Natural killer cell treated with Interleukin-12 subunit alpha and Interleukin-12 subunit beta and Interleukin-15 and Interleukin-18, amount 100 ng/mL, for 72 hours (primary cell): ENCODE measurements around the gene ADD1. TPM values are rescaled to one million over a fixed set of nuclear protein-coding genes. Genes with fewer than 3 reads are reported as not detected.

Experiments used
- ATAC-seq, 2 donors: fragments of 150-1000 bp; cut with Tn5 transposase in 1 of 2; sonication (Bioruptor Pico), chemical (Tn5 transposase) in 1 of 2; 2 replicates each; pipeline ENCODE4 v1.10.0; 2021
- DNase-seq: peaks from one replicate; pipeline ENCODE4 v3.0.0; 2022; ENCODE audit warnings: low spot score
- H3K27ac Mint-ChIP-seq, 2 donors: 1 replicate in 1 of 2; 2 replicates in 1 of 2; pipeline ENCODE4 v1.8.0; 2022; ENCODE audit warnings: mixed read lengths in 2 of 2, mild to moderate bottlenecking in 1 of 2, moderate library complexity in 1 of 2
- H3K27me3 Mint-ChIP-seq, 2 donors: 1 replicate in 1 of 2; 2 replicates in 1 of 2; pipeline ENCODE4 v1.8.0; 2022; ENCODE audit warnings: mixed read lengths in 2 of 2
- H3K36me3 Mint-ChIP-seq: one replicate; pipeline ENCODE4 v1.8.0; 2022; ENCODE audit warnings: mixed read lengths
- H3K4me1 Mint-ChIP-seq, 2 donors: 1 replicate in 1 of 2; 2 replicates in 1 of 2; pipeline ENCODE4 v1.8.0; 2022; ENCODE audit warnings: low read depth in 2 of 2, mixed read lengths in 2 of 2, mild to moderate bottlenecking in 1 of 2
- H3K4me3 Mint-ChIP-seq: one replicate; pipeline ENCODE4 v1.8.0; 2022; ENCODE audit warnings: mixed read lengths
- H3K9me3 Mint-ChIP-seq: 2 replicates; pipeline ENCODE4 v1.8.0; 2022; ENCODE audit warnings: mixed read lengths
- total RNA-seq, 2 donors: library from RNA; stranded (reverse); gene quantifications; one replicate each; pipeline ENCODE4 v1.2.3, GENCODE V29; 2022

ADD1 gene
- total RNA-seq, 2 donors from 2014 or later, result 259 to 291 TPM

- ATAC-seq (no peak), DNase-seq (peak; percentile 39)
- H3K27ac Mint-ChIP-seq, result peak overlapping the region in 1 of 2 donors; percentile 54
- H3K4me1 Mint-ChIP-seq, result peaks cover 24 to 31% of the 10 kb centered on the region in 2 donors
- H3K36me3 Mint-ChIP-seq, result peaks cover 14% of the 10 kb centered on the region
- no peaks in the 10 kb centered on the region for H3K27me3 Mint-ChIP-seq
- H3K4me3 Mint-ChIP-seq, result no peak overlapping the region
- H3K9me3 Mint-ChIP-seq, result no peaks in the 10 kb centered on the region
Observed at GRCh38 chr4:2822461-2823300, 21.0 kb upstream of the ADD1 start.

GRCh38 chr4:2823301-2823670 is 20.4 kb upstream of the ADD1 start:
- peak; percentile 56 for DNase-seq
- Mint-ChIP-seq H3K36me3 (peaks cover 14% of the 10 kb centered on the region), H3K4me3 (no peak overlapping the region), H3K27me3 (no peaks in the 10 kb centered on the region), H3K9me3 (no peaks in the 10 kb centered on the region), H3K27ac (peak overlapping the region in 1 of 2 donors; percentile 54), H3K4me1 (peaks cover 24 to 34% of the 10 kb centered on the region in 2 donors)
- ATAC-seq, result peak in 1 of 2 donors; percentile 17

GRCh38 chr4:2823671-2824328 is 19.8 kb upstream of the ADD1 start:
- H3K36me3 Mint-ChIP-seq, result peaks cover 14% of the 10 kb centered on the region
- peak; percentile 18 for DNase-seq
- peak in 1 of 2 donors; percentile 24 for ATAC-seq
- H3K27me3 Mint-ChIP-seq, result no peaks in the 10 kb centered on the region
- H3K4me1 Mint-ChIP-seq, result peaks cover 24 to 39% of the 10 kb centered on the region in 2 donors
- H3K4me3 Mint-ChIP-seq, result no peak overlapping the region
- peak overlapping the region in 1 of 2 donors; percentile 54 for H3K27ac Mint-ChIP-seq
- H3K9me3 Mint-ChIP-seq, result no peaks in the 10 kb centered on the region

GRCh38 chr4:2824329-2824835 is 19.3 kb upstream of the ADD1 start:
- Mint-ChIP-seq H3K27me3 (no peaks in the 10 kb centered on the region), H3K4me3 (no peak overlapping the region)

GRCh38 chr4:2824836-2825381 is 18.7 kb upstream of the ADD1 start:
- Mint-ChIP-seq H3K27me3 (no peaks in the 10 kb centered on the region), H3K36me3 (peaks cover 14% of the 10 kb centered on the region), H3K4me1 (peaks cover 17 to 37% of the 10 kb centered on the region in 2 donors), H3K4me3 (no peak overlapping the region), H3K9me3 (no peaks in the 10 kb centered on the region), H3K27ac (no peak overlapping the region)
- peak; percentile 25 for DNase-seq
- no peak for ATAC-seq

More at GRCh38 chr4:2824329-2824835, 19.3 kb upstream of the ADD1 start:
- ATAC-seq (no peak), DNase-seq (peak; percentile 52)
- no peak overlapping the region for H3K27ac Mint-ChIP-seq
- H3K4me1 Mint-ChIP-seq, result peaks cover 22 to 41% of the 10 kb centered on the region in 2 donors
- H3K36me3 Mint-ChIP-seq, result peaks cover 14% of the 10 kb centered on the region
- H3K9me3 Mint-ChIP-seq, result no peaks in the 10 kb centered on the region

GRCh38 chr4:2825740-2826139 is 17.9 kb upstream of the ADD1 start:
- ATAC-seq (no peak), DNase-seq (peak; percentile 52)
- Mint-ChIP-seq H3K4me1 (peaks cover 12 to 37% of the 10 kb centered on the region in 2 donors), H3K27me3 (no peaks in the 10 kb centered on the region), H3K36me3 (peaks cover 14% of the 10 kb centered on the region), H3K27ac (peak overlapping the region in 1 of 2 donors; percentile 56), H3K9me3 (no peaks in the 10 kb centered on the region), H3K4me3 (no peak overlapping the region)

GRCh38 chr4:2827071-2827873 is 16.4 kb upstream of the ADD1 start:
- no peak overlapping the region for H3K4me3 Mint-ChIP-seq
- no peaks in the 10 kb centered on the region for H3K9me3 Mint-ChIP-seq
- ATAC-seq (no peak), DNase-seq (peak; percentile 46)
- H3K27me3 Mint-ChIP-seq, result no peaks in the 10 kb centered on the region
- no peak overlapping the region for H3K27ac Mint-ChIP-seq
- peaks cover 14% of the 10 kb centered on the region for H3K36me3 Mint-ChIP-seq
- H3K4me1 Mint-ChIP-seq, result peaks cover 16 to 41% of the 10 kb centered on the region in 2 donors

GRCh38 chr4:2827874-2828751 is 15.5 kb upstream of the ADD1 start:
- Mint-ChIP-seq H3K27ac (peak overlapping the region in 1 of 2 donors; percentile 85), H3K9me3 (no peaks in the 10 kb centered on the region), H3K4me1 (peaks cover 17 to 37% of the 10 kb centered on the region in 2 donors), H3K27me3 (no peaks in the 10 kb centered on the region), H3K4me3 (no peak overlapping the region), H3K36me3 (peaks cover 14% of the 10 kb centered on the region)
- DNase-seq, result peak; percentile 51
- ATAC-seq, result no peak

GRCh38 chr4:2828758-2829181 is 14.9 kb upstream of the ADD1 start:
- Mint-ChIP-seq H3K4me3 (no peak overlapping the region), H3K9me3 (no peaks in the 10 kb centered on the region), H3K4me1 (peaks cover 17 to 37% of the 10 kb centered on the region in 2 donors), H3K27me3 (no peaks in the 10 kb centered on the region), H3K27ac (peak overlapping the region in 1 of 2 donors; percentile 85), H3K36me3 (peaks cover 14% of the 10 kb centered on the region)
- no peak for ATAC-seq
- DNase-seq, result no peak

GRCh38 chr4:2829321-2829932 is 14.2 kb upstream of the ADD1 start:
- peaks cover 17 to 39% of the 10 kb centered on the region in 2 donors for H3K4me1 Mint-ChIP-seq
- ATAC-seq, result no peak
- peak; percentile 44 for DNase-seq
- no peaks in the 10 kb centered on the region for H3K27me3 Mint-ChIP-seq
- peaks cover 14% of the 10 kb centered on the region for H3K36me3 Mint-ChIP-seq
- peak overlapping the region in 1 of 2 donors; percentile 85 for H3K27ac Mint-ChIP-seq
- H3K9me3 Mint-ChIP-seq, result no peaks in the 10 kb centered on the region
- no peak overlapping the region for H3K4me3 Mint-ChIP-seq

GRCh38 chr4:2829933-2830451 is 13.7 kb upstream of the ADD1 start:
- H3K9me3 Mint-ChIP-seq, result no peaks in the 10 kb centered on the region
- no peak overlapping the region for H3K27ac Mint-ChIP-seq
- no peak for ATAC-seq

More at GRCh38 chr4:2829933-2830451, 13.7 kb upstream of the ADD1 start:
- peaks cover 14% of the 10 kb centered on the region for H3K36me3 Mint-ChIP-seq
- DNase-seq, result no peak
- H3K4me1 Mint-ChIP-seq, result peaks cover 20 to 44% of the 10 kb centered on the region in 2 donors
- H3K27me3 Mint-ChIP-seq, result no peaks in the 10 kb centered on the region
- no peak overlapping the region for H3K4me3 Mint-ChIP-seq
